Brain pericyte (primary cell): ENCODE results near the gene GPC6.
"Not testable (repeated sequence)": the region's sequence is repeated elsewhere in the genome, so short reads cannot be mapped to it uniquely, and the experiment has no call there.

Experiments used
- DNase-seq: peaks from one replicate; pipeline ENCODE4 v3.0.0-alpha.2; 2012; ENCODE audit warnings: low read depth, low spot score

The GPC6 gene

DNA sequence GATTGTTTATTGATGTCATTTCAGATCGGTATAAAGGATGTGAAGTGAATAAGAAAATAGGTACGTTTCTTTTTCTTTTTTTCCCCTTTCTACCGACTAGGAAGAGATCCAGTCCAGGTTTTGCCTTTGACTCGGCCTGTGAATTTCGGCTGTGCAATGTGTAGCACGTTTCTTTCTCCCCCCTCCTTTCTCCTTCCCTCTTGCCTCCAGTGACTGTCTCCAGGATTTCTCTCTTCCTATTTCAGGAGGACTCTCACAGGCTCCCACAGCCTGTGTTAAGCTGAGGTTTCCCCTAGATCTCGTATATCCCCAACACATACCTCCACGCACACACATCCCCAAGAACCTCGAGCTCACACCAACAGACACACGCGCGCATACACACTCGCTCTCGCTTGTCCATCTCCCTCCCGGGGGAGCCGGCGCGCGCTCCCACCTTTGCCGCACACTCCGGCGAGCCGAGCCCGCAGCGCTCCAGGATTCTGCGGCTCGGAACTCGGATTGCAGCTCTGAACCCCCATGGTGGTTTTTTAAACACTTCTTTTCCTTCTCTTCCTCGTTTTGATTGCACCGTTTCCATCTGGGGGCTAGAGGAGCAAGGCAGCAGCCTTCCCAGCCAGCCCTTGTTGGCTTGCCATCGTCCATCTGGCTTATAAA, at the start of gene GPC6:
Gene GPC6 (plus strand): TSS at position 185 of the 657 bp plus-strand sequence.
- peak; percentile 78 for DNase-seq

DNA sequence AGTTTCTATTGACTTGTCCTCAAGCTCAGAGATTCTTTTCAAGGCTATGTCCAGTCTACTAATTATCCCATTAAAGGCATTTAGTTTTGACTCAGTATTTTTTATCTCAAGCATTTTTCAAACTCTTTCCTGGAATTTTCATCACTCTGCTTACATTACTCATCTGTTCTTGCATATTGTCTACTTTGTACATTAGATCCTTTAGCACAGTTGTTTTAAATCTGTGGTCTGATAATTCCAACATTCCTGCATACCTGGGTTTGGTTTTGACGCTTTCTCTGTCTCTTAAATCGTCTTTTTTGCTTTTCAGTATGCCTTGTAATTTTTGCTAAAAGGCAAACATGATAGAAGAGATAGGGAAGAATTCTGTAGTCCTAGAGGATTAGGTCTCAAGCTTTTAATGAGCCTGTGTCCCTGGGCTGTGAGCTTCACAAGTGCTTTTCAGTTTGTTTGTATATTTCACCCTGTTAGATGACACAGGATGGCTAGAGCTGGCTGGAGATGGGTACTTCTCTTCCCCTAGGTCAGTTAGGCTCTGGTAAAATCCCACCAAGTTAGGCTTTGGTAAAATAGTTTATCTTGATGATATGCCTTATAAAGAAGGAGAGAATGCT, 46.1 kb upstream of the GPC6 start:
- DNase-seq = no peak

DNA sequence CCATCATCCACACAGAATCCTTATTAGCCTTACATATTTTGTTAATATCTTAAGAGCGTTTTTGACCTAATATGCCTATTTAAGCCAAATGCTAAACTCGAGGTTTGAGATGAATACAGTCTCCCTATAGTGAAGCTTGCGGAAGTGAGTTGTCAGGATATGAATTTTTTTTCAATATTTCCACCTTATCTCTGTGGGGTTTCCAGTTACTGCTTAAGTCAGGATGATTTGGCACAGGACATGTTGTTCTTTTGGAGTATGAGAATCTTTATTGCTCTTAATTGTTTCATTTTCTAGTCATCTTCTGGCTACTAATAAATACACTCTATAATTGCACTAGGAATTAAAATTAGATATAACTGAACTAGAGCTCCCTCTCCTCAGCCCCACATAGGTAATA, 44.2 kb upstream of the GPC6 start:
- DNase-seq = no peak

DNA sequence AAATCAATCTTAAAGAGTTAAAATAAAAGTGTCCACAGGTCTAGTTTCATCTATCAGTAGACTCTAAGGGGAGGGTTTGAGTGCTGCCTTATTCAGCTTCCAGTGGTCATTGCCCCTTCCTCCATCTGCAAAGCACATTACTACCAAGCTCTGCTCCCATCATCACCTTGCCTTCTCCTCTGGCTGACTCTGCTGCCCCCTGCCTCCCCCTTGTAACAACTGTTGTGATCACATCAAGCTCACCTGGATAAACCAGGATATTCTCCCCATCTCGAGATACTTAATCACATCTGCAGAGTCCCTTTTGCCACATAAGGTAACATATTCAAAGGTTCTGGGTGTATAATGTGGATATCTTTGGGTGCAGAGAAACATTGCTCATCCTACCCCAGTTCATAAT, 43.3 kb upstream of the GPC6 start:
- no peak for DNase-seq

DNA sequence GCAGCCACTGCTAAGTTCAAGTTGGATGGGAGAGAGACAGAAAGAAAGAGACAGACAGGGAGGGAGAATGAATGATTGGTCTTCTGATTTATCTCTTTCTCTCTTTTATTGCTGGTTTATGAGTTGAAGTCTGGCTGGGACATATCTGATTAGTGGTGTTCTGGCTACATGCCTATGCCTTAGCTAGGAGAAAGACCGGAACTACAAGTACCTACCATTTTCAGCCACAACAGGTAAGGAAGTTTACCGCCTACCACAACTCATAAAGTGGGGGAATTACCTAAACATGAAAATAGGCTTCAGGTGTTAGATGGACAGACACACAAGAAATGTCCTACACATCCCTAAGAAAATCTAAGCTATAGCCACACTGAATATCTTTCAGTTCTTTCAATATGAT, 36.6 kb upstream of the GPC6 start:
- DNase-seq = no peak

DNA sequence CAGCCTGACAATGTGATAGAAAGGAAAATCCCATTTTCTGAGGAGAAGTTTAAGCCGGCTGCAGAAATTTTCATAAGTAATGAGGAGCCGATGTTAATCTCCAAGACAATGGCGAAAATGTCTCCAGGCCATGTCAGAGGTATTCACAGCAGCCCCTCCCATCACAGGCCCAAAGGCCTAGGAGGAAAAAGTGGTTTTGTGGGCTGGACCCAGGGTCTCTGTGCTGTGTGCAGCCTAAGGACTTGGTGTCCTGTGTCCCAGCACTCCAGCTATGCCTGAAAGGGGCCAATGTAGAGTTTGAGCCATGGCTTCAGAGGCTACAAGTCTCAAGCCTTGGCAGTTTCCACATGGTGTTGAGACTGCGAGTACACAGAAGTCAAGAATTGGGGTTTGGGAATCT, 32.9 kb upstream of the GPC6 start:
- no peak for DNase-seq

DNA sequence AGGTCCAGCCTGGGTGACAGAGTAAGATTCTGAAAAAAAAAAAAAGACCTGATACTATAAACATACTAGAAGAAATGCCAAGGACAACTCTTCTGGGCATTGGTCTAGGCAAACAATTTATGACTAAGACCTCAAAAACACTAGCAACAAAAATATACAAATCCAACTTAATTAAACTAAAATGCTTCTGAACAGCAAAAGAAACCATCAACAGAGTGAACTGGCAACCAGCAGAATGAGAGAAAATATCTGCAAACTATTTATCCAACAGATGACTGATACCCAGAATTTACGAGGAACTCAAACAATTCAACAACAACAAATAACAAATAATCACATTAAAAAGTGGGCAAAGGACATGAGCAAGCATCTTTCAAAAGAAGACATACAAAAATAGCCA, 26.8 kb upstream of the GPC6 start:
- no peak for DNase-seq

DNA sequence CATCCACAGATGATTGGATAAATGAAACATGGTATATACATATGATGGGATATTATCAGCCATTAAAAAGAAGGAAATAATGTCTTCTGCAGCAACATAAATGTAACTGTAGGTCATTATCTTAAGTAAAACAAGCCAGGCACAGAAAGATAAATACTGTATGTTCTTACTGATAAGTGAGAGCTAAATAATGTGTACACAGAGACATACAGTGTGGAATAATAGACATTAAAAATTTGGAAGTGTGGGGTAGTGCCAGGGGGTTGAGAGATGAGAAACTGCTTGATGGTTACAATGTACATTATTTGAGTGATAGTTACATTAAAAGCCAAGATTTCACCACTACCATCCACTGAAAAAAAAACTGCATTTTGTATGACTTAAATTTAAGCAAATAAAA, 26.0 kb upstream of the GPC6 start:
- no peak for DNase-seq

DNA sequence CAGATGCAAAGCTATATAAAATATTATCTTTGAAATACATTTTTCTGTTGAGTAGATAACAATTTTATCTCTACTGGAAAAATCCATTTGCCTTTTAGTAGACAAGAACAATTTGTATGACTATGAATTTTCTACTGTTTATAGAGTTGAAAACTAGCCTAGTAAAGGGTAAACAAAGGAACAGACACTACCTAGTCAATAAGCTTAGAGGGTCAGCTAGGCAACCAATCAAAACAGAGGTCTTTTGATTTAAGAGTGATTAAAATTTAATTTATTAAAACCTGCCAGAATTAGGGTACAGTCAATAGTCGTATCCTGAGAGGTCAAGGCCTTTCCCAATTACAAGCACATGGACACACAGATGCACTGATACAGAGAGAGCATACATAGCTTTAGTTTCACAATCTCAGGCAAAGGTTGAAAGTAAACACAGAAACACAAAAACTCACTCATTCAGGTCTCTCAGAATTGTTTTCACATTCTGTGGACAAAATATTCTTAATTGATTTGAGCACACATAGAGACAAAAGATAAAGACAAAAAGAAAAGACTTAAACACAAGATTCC, 24.5 kb upstream of the GPC6 start:
- no peak for DNase-seq

DNA sequence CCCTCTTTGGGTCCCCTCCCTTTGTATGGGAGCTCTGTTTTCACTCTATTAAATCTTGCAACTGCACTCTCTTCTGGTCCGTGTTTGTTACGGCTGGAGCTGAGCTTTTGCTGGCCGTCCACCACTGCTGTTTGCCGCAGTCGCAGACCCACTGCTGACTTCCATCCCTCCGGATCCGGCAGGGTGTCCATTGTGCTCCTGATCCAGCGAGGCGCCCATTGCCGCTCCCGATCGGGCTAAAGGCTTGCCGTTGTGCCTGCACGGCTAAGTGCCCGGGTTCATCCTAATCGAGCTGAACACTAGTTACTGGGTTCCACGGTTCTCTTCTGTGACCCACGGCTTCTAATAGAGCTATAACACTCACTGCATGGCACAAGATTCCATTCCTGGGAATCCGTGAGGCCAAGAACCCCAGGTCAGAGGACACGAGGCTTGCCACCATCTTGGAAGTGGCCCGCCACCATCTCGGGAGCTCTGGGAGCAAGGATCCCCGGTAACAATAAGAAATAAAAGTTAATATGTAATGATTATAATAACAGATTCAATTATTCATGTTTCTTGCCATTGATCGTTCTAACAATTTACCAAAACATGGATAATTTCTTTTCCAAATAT, 19.7 kb upstream of the GPC6 start:
- DNase-seq = not testable (repeated sequence)

DNA sequence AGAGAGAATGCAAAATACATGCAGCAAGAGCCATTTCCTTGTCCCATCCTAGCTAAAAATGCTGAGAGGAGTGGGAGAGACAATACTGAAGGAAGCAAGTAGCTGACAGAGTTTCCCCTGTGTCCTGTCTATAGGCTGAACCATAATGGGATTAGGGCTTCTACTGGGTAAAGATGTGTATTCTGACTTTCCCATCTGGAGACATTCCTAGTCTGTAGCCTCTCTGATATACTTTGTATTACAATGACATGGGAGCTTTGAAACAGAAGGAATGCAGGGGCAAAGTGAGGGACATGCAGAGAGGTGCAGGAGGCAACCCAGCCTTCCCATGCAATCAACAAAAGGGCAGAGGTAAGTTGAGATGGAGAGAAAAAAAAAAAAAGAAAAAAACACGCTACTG, 10.5 kb upstream of the GPC6 start:
- DNase-seq = no peak

DNA sequence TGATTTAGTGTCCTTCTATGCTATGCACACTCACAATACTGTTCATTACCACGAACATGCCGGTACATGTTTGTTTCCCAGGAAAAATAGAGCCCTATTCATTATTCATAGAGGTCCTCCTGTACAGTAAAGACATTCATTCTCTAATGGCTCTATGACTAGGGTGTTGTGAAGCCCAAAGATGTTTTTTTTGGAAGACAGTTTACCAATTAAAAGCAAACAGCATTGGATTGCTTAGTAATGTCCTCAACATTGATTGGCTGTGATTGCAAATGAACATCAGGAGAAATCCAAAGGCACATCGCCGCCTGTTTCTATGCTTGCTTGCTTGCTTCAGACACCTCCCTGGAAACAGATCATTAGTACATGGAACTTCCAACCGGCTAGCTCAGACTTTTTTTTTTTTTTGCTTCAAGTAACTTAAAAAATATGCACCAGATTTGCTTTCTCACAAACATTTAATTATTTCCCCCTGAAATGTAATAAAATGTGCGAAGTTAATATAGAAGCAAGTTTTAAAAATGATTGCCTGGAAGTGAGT, 8.8 kb upstream of the GPC6 start:
- DNase-seq = no peak

DNA sequence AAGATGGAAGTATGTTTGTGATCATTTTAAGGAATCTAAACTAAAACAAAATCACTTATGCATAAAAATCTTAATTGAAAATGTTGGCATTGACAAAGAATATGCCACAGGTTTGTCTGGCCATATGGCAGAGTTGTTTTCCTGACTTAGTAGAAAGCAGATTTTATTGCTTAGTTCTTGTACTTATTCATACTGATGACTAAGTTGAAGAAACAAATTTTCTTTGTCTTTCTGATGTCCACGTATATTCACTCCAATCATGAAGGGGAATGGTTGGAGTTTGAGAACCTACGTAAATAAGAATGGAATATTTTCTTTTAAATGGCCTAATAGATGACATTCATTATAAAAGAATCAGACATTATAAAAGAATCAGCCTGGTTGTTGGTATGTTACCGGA, 8.0 kb upstream of the GPC6 start:
- DNase-seq = no peak

DNA sequence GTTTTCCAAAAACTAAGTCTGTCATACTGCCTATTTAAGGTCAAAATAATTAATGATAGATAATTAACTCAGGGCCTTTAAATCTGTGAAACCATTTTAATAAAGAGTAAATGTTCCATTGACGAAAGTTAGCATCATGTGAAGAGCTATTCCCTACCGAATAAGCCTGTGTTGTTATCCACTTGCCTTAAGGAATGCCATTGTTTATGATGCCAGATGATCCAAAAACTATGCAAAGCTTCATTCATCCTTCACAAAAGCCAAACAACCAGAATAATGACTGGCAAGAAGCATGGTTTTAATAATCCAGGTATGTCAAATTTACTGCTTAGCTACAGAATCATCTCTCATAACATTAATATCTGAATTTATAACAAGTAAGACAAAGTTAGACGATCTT, 6.5 kb upstream of the GPC6 start:
- no peak for DNase-seq

DNA sequence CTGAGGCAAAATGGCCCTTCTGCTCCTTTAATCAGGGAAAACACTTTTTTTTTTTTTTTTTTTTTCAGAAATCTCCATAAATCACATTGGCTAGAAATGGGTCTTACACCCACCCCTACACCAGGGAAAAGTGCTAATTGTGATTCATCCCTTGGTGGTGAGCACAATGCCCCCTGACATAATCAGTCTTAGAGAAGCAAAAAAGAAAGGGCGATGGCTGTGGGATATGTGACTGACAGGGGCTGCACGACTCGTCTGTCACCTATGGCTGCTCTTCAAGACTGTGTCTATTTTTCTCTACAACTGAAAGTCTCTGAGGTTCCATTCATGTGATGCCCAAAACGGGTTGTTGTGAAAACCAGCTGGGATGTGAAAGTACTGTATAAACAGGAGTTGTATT, 3.6 kb upstream of the GPC6 start:
- no peak for DNase-seq

DNA sequence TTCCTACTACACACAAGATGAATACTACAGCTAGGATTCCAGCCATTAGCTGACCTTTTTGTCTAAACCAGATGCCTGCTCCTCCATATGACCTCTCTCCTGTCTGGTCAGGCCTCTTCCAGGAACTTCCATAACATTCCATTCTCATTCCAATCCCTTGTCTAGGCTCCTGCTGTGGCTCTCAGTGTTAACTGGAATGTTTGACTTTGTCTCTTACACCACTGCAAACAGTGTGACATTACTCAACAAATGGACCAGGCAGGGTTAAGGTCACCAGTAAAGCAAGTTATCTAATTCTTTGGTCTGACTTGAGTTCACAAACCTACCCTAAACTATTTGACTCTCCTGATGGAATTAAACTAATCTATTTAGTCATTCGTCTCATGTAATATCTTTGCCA, 2.1 kb upstream of the GPC6 start:
- no peak for DNase-seq

DNA sequence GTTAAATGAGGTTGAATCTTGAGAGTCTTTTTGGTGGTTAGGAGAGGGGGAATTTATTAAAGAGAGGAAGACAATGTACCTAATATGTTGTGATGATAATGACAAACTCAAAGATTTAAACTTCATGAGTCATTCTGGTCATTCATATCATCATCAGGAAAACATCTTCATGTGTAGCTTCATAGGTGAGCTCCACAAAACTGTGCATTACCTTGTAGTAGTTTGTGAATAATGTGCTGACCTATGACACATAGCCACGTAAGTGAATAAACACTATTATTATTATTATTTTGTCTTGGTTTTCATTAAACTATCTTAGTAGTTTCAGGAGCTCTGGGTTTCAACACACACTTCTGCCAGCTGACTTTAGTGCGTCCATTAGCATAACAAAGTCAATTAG, 997 bp upstream of the GPC6 start:
- no peak for DNase-seq

DNA sequence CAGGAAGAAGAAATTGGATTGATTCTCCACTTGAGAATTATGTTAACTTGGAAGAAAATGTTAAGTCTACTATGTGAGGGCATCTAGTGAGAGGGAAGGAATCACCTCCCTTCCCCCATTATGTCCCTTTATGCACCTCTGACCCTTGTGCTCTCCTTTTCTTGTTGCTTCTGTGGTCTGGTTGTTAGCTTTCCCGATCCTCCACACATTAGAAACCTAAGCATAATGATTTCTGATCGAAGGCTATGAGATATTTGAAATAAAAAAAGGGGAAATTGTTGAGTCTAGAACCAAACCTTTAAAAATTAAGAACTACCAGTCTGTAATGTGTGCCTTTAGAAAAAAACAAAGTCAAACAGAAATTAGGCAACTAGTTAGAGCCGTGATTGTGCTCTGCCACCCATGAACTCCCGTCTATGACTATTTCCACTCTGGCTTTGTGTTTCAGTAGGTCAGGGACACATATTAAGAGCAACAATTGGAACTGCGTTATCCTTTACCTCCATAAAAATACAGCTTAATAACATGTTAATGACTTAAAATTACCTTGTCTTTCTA, 463 bp upstream of the GPC6 start:
- no peak for DNase-seq

DNA sequence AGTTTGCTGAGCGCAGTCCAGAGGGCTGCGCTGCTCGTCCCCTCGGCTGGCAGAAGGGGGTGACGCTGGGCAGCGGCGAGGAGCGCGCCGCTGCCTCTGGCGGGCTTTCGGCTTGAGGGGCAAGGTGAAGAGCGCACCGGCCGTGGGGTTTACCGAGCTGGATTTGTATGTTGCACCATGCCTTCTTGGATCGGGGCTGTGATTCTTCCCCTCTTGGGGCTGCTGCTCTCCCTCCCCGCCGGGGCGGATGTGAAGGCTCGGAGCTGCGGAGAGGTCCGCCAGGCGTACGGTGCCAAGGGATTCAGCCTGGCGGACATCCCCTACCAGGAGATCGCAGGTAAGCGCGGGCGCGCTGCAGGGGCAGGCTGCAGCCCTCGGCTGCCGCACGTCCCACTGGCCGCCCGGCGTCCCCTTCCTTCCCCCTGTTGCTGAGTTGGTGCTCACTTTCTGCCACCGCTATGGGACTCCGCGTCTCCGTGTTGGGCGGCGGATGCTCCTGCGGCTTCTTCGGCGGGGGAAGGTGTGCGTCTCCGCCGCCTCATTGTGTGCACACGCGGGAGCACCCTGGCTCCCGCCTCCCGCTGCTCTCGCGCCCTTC, 772 bp downstream of the GPC6 start:
- peak; percentile 52 for DNase-seq

DNA sequence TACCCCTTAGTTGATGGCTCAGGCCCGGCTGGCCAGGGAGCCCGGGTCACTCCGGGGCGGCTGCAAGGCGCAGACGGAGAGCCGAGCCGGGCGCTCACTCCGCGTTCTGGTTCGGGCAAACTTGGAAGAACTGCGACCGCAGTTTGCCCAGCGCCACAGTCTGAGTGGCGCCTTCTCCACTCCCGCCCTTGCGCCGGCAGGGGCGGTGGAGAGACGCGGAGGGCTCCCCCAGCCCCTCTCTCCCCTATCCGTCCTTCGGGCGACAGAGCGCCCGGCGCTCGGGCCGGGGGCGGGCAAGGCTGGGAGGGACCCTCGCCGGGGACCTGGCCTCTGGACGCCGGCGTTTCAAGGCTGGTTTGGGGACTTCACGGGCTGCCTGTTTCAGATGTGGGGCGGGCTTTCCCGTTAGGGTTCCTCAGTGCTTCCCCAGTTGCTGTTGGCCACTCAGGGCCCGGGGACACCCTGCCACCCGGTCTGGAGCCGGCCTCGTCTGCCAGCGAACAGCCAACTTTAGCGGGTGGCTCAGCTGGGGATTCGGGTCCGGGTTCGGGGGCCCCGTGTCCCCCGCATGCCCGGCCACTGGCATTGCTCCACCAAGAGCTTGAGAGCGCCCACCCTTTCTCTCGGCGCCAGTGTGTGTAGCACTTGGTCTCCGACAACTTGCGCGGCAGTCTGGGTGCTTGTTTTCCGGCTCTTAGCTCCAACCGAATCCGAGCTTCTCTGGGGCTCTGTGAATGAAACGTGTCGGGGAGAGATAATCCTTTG, 1.5 kb downstream of the GPC6 start:
- DNase-seq = peak; percentile 75

DNA sequence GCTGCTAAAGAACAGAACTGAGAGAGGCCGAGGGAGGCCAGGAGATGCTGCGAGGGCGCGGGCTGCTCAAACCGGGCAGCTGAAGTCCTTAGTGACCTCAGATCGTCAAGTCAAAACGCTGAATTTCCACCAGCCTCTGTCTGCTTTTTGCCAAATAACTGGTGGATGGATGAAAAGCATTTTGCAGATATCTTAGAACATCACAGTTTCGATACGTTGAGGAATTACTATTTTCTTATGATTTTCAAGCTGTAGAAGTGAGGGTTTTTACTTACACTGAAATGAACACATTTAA, 2.0 kb downstream of the GPC6 start:
- no peak for DNase-seq
